Stimulated activated CD8-positive, alpha-beta memory T cell treated with anti-CD3 and anti-CD28 coated beads, Interleukin-15, amount 100 ng/mL, for 48 hours (primary cell): Measurements from ENCODE around the gene NOXRED1.

Source experiments
- DNase-seq, 2 donors: peaks; one replicate each; pipeline ENCODE4 v3.0.0-alpha.2; 2020; ENCODE audit warnings: low read depth in 2 of 2

NOXRED1 gene

DNA sequence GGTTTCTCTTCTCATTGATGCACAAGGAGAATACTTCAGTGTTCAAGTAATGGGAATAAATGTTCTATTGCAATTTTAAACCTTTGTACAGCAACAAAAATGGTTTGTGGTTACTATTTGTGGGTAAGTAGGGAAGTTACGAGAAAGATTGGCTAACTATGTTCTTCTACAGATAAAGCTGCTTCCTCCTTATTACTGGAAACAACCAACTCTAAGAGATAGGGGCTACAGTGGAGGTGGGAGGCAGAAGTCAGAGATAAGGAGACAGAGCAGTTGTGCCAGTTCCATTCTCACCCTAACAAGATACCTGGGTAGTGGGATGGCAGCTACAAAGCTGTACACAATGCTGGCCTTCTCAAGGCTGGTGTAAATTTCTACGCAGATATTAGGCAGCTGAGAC is 16.2 kb downstream of the NOXRED1 start:
- no peak for DNase-seq

DNA sequence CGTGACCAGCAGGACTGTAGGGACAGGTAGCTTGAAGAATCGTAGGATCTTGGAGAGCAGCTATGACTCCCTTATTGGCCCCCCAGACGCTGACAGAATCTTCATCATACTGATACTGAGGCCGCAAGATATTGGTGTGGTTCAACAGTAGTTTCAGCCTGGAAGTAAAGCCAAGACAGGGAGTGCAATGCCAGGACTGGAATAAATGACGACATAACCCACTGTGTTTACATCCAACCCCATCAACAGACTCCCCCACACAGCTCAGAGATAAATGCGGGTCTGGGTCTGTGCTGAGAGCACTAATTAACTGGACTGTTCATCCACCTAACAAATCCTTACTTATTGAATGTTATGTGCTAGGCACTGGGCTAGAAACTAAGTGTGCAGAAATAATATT is 16.6 kb downstream of the NOXRED1 start:
- no peak for DNase-seq

DNA sequence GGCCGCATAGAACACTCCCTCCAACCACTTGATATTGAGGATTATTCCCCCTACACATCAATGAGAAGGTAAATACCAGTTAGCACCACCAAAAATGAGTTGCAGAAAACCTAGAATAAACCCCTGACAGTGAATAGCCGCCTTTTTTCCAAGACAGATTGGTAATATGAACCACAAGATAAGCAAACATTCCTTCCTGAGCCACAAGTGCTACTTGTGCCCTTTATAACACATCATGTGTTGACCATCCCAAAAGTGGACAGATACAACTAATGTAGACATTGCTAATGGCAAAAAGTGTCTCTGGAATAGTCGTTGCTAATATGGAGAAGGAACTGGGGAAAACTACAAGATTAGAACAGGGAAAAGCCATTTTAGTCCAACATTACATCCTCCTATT is 17.2 kb downstream of the NOXRED1 start:
- no peak for DNase-seq

DNA sequence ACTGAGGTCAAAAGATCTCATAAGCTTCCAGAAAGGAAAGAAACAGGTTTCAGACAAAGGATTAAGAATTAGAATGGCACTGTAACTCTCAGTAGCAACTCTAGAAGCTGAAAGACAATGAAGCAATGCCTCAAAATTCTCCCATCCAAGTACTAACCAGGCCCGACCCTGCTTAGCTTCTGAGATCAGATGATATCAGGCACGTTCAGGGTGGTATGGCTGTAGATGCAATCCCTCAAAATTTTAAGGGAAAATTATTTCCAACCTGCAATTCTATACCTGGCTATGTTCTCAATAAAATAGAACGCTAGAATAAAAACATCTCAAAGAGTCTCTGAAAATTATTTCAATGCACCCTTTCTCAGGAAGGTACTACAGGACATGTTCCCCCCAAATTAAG is 19.6 kb downstream of the NOXRED1 start:
- DNase-seq: no peak

DNA sequence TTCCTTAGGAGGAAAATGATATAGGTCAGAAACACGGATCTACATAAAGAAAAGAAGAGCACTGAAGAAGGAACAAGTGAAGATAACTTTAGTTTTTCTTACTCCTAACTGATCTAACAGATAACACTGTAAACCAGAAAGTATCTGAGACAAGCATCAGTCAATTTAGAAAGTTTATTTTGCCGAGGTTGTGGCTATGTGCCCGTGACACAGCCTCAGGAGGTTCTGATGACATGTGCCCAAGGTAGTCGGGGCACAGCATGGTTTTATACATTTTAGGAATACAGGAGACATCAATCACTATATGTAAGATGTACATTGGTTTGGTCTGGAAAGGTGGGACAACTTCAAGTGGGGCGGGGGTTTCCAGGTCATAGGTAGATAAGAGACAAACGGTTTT is 23.1 kb downstream of the NOXRED1 start:
- no peak for DNase-seq

DNA sequence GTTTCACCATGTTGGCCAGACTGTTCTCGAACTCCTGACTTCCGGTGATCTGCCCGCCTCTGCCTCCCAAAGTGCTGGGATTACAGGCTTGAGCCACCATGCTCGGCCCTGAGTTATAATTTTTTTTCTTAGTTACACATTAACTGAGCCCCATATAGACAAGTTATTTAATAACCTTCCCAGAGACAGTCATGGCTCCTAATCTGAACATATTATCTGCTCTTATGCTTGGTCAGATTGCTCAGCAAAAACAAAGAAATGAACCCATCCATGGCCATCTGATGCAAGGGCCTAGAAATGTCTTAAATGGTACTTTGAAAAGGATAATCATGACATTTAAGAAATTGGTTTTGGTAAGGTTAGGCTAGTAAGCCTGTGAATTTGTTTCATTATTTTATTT is 33.1 kb downstream of the NOXRED1 start:
- DNase-seq: no peak

DNA sequence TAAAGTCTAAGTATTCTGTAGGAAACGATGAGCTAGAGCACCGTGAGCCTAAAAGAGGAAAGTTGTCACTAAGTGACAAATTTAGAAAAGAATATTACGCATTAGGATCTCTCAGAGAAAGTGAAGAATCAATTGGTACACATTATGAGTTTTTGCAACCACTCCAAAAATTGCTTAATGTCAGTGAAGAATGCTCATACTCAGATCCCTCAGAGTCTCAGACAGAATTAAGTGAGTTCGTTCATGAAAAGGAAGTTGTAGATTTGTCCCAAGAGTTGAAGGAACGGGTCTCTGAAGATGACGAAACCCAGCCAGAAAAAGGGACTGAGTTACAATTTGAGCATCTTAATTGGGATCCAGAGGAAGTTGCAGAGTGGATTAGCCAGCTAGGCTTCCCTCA is 44.6 kb downstream of the NOXRED1 start:
- no peak for DNase-seq

DNA sequence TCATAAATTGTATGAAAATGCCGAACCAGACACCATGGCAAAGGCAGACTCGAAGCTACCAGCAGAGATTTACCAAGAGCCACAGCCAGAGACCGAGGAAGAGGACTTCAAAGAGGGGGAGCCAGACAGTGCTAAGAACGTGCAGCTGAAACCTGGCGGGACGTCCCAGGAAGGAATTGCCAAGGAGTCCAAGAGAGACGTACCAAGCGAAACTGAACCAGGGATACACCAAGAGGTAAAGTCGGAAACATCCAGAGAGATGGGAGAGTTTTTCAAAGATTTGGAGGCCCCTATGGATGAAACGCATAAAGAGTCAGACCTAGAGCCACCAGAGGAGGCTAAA is 45.9 kb downstream of the NOXRED1 start:
- no peak for DNase-seq

DNA sequence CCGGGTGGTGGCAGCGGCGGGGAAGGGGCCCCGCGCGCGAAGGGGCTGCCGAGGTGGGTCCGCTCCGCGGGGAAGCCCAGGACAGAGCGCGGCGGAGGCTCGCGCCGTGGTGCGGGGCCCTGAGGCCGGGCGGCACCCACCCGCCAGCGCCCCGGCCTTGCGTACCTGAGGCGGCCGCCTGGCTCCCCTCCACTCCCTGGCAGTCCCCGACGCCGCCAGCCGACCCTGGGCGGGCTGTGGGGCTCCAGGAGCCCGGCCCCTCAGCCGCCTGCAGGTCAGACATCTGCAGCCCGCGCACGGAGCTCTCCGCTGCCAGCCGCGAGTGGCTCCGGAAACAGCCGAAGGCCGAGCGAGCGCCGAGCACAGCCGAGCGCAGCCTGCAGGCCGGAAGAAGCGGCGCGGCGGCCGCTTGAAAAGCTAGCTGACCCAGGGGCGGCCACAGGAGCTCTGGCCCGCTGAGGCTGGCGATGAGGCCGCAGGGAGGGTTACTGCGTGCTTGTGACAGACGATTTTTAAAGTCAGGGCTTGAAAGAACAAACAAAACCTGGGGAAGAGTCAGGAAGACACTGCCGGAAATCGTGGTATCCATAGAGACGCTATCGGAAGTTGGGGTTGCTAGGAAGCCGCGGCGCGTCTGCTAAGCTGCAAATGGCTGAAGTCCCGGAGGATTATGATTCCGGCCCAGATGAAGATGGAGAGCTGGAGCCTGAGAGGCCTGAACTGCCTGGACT is 46.4 kb downstream of the NOXRED1 start, which contains the start of the genes SAMD15 and TMED8:
Gene SAMD15, plus strand, starts transcription at position 609 of the 731 bp plus-strand sequence. Its CDS starts 40 bp downstream, at position 649.
Gene TMED8, minus strand, starts transcription at position 324 of the 731 bp plus-strand sequence. Its CDS starts 41 bp downstream, at position 283.
- DNase-seq: peak; percentile 73 to 77

DNA sequence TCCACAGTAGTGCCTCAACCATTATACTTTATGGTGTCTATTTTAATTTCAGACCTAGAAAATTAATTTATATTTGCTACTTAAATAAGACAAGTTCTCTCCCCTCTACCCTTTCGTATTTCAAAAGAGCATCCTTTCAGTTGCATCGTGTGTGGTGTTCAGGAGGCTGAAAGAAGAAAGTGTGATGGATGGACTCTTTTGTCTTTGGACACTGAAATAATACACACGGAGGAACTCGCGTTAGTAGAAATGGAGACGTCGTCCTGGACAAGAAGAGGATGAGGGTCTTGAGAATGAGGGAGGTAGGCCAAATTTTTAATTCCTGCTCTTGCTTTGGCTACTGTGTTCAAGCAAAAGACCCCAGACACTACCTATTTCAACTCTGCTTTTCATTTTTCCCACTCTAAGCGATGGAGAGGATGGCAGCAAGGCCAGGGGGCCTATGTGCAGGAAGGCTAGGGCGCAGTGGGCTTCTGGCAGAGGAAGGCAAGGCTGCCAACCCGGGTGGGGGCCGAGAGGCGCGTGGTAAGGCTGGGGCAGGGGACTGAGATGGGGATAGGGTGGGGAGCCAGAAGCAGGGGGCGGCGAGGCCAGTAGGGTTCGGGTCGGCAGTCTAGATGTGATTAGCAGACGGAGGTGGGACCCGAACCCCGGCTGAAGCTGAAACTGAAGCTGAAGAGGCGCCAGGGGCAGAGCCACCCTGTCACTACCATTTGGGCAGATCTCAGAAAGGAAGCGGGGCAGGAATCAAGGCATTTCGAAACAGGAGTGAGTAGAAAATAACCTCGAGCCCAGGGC is 47.2 kb downstream of the NOXRED1 start:
- peak; percentile 3 to 9 for DNase-seq

DNA sequence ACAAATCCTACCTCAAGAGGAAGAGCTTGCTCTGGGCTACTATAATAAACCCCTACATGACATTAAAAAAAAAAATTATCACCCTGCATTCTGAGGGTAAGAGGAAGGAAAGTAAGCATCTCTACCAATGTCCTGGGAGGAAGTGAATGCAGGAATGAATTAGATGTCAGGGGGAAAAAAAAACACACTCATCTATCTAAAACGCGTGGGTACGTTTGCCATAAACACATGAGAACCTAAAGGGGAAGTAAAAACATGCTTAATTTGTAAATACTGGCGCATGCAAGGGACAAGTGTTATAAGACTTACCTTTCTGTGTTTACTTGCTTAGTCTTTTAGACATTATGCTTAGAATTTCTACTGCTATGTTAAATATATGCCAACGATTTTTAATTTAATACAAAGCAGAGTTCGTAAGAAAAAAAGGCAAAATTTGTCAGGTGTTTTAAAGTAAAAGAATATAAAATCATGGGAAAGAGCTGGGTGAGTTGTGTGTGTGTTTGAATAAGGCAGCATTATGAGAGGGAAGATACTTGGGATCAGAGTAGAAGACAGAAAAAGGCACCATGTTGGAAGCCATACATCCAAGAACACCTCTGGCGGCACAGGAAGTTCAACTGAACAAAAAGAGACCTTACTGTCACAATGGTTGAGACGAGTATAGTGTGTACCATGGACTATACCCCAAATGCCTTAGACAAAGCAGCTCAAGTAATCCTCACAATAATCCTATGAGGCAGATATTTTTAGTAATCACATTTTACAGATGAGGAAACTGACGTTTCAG is 48.0 kb downstream of the NOXRED1 start:
- no peak for DNase-seq

DNA sequence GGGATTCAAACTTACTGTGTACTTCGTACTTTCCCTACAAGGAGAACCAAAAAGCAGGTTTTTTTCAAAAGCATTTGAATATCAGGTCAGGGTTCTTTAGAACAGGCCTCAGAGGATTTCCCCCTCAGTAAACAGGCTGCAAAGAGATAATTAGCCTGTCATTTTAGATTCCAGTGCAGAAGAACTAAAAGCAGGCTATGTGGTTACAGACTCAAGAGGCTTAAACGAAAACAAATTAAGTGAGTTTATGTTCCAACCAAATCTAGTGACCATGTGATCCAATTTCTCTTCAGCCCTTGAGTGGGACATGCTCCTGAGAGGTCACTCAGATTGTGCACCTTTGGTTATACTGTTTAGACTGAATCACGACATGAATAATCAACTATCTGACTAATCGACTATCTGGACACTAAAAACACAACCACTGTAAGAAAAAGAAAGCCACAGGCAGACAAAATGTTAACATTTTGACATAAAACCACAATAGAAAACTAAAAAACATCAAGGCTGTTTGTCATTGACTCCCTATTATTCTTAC is 51.0 kb downstream of the NOXRED1 start:
- DNase-seq: no peak

DNA sequence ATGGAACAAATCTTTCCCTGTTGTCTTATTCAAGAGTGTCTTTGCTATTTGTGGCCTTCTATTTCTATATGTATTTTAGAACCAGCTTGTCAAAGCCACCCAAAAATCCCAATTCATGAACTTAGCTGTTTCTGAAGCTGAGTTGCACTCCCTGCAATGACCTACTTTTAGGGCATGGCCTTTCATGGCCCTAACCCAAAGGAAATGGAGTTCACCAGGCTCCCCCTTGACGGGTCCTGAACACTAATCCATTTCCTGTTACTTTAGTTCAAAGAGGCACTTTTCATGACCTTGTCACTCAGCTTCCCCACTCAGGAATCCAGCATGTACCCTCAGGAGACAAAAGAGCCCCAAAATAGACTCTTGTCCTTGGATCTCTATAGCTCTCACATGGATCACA is 54.0 kb downstream of the NOXRED1 start:
- no peak for DNase-seq

DNA sequence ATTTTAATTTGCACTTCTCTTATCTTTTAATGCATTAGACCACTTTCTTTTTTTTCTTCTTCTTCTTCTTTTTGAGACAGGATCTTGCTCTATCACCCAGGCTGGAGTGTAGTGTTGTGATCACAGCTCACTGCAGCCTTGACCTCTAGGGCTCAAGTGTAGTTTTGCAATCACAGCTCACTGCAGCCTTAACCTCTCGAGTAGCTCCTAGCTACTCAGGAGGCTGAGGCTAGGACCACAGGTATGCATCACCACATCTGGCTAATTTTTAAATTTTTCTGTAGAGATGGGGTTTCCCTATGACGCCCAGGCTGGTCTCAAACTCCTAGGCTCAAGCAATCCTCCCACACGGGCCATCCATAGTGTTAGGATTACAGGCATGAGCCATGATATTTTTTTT is 59.2 kb downstream of the NOXRED1 start:
- DNase-seq: no peak

DNA sequence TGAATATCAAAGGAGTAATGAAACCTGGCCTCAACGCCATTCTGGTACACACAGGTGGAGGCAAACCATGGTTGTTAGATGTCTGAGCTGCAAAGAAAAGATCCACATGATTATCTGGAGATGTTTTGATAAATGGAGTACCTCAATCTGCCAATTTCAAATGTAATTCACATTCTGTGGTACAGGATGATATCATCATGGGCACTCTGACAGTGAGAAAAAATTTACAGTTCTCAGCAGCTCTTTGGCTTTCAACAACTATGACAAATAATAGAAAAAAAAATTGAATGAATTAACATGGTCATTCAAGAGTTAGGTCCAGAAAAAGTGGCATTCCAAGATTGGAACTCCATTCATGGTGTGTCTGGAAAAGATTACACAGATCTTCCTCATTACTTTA is 63.7 kb downstream of the NOXRED1 start:
- DNase-seq: no peak

DNA sequence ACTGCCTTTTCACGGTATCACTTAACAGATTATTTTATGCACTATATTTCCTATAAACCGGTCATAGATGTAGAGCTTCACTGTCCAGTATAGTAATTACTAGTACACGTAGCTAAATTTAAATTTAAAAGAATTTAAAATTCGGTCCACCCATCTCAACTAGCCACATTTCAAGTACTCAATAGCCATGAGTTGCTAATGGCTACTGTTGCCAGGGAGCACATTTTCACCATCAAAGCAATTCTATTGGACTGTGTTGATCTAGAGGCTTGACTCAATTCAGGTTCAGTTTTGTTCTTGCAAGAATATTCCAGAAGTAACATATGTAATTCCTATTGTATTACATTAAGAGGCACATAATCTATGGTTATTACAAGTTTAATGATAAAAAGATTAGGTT is 66.4 kb downstream of the NOXRED1 start:
- DNase-seq: no peak

DNA sequence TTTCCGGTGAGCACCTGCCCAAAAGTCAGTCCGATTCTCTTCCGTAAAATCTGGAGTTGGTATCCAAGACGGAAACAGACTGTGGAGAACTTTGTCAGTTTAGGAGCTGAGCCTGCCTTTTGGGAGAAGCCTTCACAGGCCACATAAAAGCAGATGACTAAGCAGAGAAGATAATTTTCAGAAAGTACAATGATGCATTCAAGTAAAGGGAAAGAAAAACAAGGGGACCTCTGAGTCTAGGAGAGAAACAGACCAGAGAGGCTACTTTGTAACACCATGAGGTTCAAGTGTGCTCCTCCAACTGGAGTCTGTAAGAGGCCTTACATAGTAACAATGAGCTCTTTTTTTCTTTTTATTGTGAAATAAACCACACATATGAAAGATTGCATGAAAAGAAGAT is 67.5 kb downstream of the NOXRED1 start:
- DNase-seq: no peak

DNA sequence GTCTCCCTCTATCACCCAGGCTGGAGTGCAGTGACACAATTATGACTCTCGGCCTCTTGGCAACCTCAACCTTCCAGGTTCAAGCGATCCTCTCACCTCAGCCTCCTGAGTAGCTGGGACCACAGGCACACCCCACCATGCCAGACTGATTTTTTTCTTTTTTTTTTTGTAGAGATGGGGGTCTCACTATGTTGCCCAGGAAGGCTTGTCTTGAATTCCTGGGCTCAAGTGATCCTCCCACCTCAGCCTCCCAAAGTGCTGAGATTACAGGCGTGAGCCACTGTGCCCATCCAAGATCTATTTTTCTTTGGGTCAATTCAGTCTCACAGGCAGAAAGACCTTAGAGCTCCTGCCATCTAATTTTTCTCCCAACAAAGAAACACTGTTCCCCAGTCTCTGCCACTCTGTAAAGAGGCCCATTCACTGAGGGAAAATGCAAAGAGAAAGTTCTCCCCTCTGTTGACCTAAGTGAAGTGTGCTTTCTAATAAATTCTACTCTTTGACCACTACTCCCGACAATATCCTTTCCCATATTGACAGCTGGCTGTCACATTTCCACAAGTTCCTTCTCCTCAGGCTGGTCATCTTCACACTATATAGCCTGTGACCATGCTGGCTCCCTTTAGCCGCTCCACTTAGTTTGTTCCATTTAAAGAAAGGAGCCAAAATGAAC is 69.7 kb downstream of the NOXRED1 start:
- no peak for DNase-seq

DNA sequence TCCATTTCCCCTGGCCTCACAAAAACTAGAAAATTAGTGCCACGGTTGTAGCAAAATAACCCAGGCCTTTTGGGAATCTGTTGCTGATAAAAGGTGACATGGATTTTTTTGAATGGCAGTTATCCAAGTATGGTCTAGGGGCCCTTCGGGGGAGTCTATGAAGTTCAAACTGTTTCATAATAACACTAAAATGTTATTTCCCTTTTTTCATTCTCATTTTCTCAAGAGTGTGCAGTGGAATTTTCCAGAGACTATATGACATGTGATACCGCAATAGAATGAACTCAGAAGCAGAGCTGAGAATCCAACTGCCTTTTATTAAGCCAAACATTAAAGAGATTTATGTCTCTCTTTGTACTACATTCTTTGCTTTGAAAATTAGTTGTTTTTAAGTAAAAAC is 75.6 kb downstream of the NOXRED1 start:
- DNase-seq: no peak

DNA sequence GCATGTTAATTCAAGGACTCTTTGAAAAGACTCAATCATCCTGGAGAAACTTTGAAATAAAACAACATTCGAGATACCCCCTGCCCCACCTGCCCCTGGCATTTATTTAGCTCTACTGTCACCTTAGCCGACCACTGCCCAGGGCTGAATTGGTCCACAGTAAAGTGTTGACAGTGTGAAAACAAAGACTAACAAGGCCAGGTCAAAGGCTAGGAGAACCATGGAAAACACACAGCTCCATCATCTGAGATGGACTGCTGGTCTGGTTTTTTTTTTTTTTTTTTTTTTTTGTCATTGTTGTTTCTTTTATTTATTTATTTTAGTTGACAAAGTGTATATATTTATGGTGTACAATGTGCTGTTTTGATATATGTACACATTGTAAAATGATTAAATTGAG is 76.8 kb downstream of the NOXRED1 start:
- DNase-seq: no peak

DNA sequence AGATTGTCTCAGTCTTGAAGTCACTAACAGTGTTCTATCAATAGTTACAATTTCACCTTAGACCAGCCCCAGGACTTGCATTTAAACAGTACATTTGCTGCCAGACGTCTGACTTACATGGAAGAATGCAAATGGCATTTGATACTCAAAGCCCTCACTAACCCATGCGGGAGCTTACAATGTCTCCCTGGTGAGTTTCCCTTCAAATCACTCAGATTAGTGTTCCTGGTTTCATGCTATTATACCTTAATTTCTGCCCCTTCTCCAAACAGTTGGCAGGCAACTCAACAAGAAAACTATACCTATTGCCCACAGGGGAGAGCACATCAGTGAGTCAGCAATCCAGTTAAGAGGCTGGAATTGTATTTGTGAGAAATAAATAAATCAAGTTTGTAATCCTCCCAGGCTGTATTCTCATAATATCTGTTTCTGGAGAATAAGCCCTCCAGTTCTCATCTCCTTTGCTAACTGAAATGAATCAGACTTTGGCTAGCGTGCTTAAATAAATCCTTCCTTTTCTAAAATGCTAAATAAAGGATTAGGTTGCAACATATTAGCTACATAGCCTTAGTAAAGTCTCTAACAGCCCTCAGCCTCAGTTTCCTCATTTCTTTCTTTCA is 78.8 kb downstream of the NOXRED1 start:
- DNase-seq: no peak
